GM18498 (cell line): Measurements from ENCODE around the gene SHLD2.
"Not testable (repeated sequence)": the region's sequence is repeated elsewhere in the genome, so short reads cannot be mapped to it uniquely, and the experiment has no call there.

Source experiments
- ATAC-seq: cut with Tn5 transposase; IDR thresholded peaks from one replicate; pipeline ENCODE4 v1.9.1; 2021; ENCODE audit warnings: mild to moderate bottlenecking, moderate library complexity; ENCODE audit not compliant: unreplicated experiment

Gene SHLD2

GRCh38 chr10:87142230-87143108 is 47.5 kb downstream of the SHLD2 start:
- not testable (repeated sequence) for ATAC-seq

DNA sequence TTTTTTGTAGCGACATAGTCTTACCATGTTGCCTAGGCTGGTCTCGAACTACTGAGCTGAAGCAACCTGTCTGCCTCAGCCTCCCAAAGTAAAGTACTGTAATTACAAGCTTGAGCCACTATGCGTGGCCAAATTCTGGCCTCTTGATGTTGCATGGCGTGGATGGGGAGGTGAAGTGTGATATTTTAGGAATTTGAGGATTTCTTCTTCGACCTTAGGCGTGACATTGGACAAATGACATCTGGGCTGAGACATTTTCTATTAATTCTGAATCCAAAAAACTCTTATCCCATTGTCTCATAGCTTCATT is 48.1 kb downstream of the SHLD2 start:
- ATAC-seq = not testable (repeated sequence)

- not testable (repeated sequence) for ATAC-seq
Observed at GRCh38 chr10:87145598-87145997, 50.6 kb downstream of the SHLD2 start.

GRCh38 chr10:87149020-87149609 is 54.1 kb downstream of the SHLD2 start:
- ATAC-seq = not testable (repeated sequence)

- not testable (repeated sequence) for ATAC-seq
Observed at GRCh38 chr10:87151516-87151915, 56.5 kb downstream of the SHLD2 start.

DNA sequence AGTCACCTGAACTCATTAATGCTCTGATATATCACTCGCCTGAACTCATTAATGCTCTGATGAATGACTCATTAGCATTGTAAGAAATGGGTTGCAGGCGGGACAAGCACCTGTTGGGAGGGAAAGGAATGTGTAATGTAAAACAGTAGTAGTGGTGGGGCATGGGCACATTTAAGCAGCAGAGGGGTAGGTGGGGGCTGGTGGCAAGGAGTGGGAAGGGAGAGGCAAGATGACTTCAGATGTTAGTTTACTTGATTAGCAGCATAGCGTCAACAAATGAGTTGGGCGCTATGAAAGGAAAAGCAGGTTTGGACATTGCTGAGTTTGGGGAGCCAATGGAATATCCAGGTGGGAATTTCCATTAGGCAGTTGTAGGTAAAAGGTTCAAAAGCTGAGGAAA is 61.8 kb downstream of the SHLD2 start:
- ATAC-seq = not testable (repeated sequence)

DNA sequence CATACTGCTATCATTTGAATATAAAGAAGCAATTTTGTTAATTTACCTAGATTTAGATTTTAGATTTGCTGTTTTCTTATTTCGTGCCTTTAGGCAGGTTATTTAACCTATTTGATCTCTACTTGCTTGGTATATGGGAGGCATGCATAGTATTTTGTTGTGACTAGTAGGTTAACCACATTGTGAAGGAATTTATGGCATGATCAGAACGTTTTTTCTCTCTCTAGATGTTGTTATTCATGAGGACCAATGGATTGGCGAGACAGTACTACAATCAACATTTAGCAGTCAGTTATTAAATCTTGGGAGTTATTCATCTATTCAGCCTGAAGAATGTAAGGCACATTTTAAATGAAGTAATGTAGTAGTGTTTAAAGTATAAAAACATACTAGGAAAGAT is 62.8 kb downstream of the SHLD2 start:
- not testable (repeated sequence) for ATAC-seq

DNA sequence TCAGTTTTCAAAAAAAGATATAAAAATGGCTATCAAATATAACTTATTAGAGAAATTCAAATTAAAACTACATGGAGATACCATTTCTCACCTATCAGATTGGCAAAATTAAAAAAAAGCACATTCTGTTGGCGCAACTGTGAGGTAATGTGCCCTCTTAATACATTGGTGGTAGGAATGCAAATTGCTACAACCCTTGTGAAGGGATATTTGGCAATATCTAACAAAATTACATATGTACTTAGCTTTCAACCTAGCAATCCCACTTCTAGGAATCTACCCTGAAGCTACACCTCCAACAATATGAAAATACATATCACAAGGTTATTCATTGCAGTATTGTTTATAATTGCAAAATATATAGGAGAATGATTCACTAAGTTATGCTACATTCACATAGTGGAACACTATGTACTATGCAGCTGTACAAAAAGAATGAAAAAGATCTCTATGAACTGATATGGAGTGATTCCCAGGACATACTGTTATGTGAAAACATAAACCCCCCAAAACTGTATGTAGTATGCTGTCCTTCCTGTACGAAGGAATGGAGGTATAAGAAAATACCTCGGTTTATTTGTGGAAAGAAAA is 67.8 kb downstream of the SHLD2 start:
- ATAC-seq = not testable (repeated sequence)

DNA sequence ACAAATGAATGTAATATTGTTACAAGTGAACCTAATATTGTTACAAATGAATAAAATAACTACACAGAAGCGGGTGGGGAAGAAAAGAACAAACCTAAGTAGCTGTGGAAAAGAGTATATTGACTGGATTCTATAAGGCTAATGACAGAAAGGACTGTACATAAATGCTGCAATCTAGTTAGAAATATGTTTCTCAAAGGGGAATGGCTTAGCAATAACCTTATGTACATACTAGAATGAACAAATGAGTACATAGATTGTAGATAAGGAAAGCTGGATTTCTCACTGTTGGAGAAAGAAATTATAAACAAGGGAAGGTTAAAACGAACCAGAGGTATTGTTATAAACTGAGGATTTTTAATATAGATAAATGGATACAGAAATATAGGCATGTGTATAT is 68.4 kb downstream of the SHLD2 start:
- not testable (repeated sequence) for ATAC-seq

DNA sequence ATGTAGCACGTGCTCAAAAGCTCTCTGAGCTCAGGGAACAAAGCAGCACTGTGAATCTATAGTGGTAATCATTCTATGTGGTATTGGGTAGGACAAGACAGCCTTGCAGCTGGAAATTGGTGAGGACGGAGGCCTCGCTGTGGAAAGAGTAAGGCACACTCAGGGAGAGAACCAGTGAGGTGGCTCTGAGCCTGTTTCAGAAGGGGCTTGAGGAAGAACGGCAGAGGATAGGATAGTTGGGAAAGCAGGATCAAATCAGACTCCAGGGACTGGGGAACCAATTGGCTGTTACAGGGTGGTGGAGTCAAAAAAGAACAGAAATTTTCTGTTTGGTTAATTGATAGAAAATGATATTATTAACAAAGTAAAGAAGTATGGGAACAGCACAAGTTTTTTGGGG is 74.9 kb downstream of the SHLD2 start:
- ATAC-seq = not testable (repeated sequence)

DNA sequence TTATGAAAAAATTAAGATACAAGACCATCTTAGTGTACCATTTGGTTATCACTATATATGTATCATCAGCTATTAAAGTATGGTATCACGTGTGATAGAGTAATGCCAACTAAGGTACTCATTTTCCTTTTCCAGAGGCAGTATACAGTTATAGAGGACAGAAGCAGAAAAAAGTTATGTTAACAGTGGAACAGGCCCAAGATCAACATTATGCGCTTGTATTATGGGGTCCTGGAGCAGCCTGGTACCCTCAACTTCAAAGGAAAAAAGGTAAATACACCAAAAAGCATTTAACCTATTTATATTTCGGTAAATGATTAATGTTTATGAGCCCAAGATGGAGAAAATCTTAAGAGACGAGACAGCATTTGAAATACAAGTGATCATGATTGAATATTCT is 75.7 kb downstream of the SHLD2 start:
- not testable (repeated sequence) for ATAC-seq

GRCh38 chr10:87171670-87172069 is 76.7 kb downstream of the SHLD2 start:
- not testable (repeated sequence) for ATAC-seq

DNA sequence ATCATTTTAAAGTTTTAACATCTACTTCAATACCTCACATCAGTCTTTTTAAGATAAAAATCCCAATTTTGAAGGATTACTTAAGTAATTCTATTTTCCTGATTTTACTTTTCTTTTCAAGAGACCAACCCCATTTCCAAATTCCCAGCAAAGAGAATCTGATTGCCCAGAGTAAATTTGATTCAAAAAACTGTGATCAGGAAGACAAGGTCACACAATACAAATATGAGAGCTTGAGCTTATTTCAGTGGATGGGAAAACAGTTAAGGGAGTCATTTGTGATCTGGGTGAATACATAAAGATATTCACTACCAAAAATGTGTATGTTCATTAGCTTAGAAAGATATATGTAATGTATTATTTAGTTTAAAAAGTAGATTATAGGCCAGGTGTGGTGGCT is 77.2 kb downstream of the SHLD2 start:
- not testable (repeated sequence) for ATAC-seq

- ATAC-seq = not testable (repeated sequence)
Observed at GRCh38 chr10:87177587-87177986, 82.6 kb downstream of the SHLD2 start.

GRCh38 chr10:87184421-87184820 is 89.4 kb downstream of the SHLD2 start:
- not testable (repeated sequence) for ATAC-seq

DNA sequence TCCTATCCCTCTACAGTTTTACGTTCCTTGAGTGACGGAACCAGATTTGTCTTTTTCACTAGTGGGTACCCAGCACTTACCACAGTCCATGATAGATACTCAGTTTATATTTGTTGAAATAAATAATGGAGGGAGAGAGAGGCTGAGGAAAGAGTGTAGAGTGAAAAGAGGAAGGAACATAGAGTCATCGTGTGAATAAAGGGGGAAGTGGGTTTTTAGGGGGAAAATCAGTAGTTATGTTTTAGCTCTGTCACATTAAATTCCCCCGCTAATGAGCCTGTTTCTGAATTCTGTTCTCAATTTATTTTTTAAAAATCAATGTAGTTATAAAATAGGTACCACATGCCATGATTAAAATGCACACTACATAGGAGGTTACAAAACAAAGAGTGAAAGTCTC is 91.0 kb downstream of the SHLD2 start:
- not testable (repeated sequence) for ATAC-seq

DNA sequence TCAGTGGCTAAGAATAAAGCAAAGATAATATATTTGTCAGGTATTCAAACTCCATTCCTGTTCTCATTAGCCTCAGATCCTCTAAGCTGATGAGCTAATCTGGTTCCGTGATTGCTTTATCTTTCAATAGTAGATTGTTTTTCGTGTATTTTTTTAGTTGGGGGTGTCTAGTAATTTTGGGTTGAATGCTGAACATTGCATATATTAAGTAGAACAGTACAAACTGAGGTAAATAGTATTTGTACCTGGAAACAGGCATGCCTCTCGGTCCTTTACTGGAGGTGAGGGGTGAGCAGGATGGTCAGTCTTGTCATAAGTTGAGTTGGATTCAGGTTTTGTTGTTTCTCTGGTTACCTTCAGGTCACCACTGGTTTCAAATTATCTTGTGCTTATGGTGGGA is 92.6 kb downstream of the SHLD2 start:
- not testable (repeated sequence) for ATAC-seq

DNA sequence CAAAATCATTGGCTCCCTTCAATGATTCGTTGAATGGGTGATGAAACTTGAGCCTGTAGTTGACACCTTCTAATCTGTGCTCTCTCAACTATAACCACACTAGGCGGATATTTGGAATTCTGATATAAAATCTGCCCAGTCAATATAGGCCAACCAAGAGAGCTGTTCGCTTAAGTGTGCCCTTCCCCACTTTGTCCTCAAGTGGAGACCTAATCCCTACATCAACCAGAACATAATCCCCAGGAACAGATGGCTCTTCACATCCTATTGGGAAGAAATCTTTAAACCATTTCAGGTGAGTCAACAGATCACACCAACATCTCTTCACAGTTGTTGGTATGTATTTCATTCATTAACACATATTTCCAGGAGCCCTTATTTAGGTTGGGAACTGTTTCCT is 96.8 kb downstream of the SHLD2 start:
- ATAC-seq = not testable (repeated sequence)

DNA sequence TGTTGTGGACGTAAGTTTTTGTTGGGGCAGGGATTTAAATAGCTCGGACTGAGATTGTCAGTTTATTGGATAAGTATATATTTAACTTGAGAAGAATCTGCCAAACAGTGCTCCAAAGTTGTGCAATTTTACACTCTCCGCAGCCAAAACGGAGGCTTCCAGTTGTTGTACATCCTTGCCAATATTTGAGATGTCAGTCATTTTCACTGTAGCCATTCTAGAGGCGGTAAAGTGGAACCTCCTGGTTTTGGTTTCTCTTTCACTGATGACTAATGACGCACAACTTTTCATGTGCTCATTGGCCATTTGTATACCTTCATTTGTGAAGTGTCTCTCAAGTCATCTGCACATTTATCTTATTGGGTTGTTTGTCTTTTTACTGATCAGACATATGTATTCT is 105.9 kb downstream of the SHLD2 start:
- ATAC-seq = peak; percentile 60

DNA sequence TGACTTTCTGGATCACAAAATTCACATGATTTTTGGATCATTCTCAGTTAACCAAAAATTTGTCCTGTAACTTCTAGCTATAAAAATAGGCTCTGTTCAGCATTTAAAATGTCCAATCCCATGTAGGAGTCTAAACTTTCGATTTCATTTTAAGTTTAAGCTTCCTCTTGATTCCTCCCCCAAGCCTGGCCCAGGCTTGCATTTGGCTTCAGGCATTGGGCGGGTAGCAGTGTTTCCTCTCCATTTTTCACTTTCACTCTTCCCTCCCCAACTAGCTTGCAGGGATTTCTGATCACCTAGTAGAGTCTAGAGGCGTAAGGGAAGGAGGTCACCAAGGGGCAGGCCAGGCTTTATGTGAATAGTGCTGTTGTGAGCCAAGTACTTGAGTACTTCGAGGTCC is 109.8 kb downstream of the SHLD2 start:
- not testable (repeated sequence) for ATAC-seq

DNA sequence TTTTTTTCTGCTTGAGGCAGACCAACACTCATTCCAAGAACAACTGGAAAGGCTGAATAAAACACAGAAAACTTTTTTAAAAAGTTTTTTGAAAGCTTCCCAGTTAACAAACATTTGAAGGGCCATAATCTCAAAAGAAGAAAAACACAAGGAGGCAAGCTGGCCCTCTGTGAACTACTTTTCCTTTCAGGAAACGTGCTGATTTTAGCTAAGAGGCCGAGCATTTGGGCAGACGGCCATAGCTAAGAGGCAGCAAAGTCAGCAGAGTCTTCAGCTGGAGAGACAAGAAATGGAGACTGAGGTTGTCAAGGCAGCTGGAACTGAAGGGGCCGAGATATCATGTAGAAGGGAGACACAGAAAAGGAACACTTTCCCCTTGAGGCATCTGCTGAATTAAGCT is 111.9 kb downstream of the SHLD2 start:
- ATAC-seq = not testable (repeated sequence)

GRCh38 chr10:87210309-87210708 is 115.3 kb downstream of the SHLD2 start:
- ATAC-seq = not testable (repeated sequence)
